ENCODE data around the gene GSK3B.

The GSK3B gene

GRCh38 chr3:119934249-119934648 is 160.0 kb downstream of the GSK3B start:
- Mint-ChIP-seq H3K9me3 (no peaks in the 10 kb centered on the region), H3K27me3 (ENCODE audit: low read depth) (no peaks in the 10 kb centered on the region), H3K36me3 (ENCODE audit: low read depth) (no peaks in the 10 kb centered on the region), H3K4me1 (ENCODE audit: low read depth) (peaks cover 16% of the 10 kb centered on the region), H3K4me3 (no peak overlapping the region), H3K27ac (no peak overlapping the region)

GRCh38 chr3:119933207-119933606 is 161.0 kb downstream of the GSK3B start:
- Mint-ChIP-seq H3K9me3 (no peaks in the 10 kb centered on the region), H3K4me3 (no peak overlapping the region), H3K4me1 (ENCODE audit: low read depth) (peaks cover 16% of the 10 kb centered on the region), H3K27ac (no peak overlapping the region), H3K27me3 (ENCODE audit: low read depth) (no peaks in the 10 kb centered on the region), H3K36me3 (ENCODE audit: low read depth) (no peaks in the 10 kb centered on the region)

- no peaks in the 10 kb centered on the region for H3K9me3 Mint-ChIP-seq
- H3K27ac Mint-ChIP-seq, result no peak overlapping the region
- no peaks in the 10 kb centered on the region for H3K36me3 Mint-ChIP-seq (ENCODE audit: low read depth)
- H3K27me3 Mint-ChIP-seq (ENCODE audit: low read depth), result no peaks in the 10 kb centered on the region
- H3K4me1 Mint-ChIP-seq (ENCODE audit: low read depth), result no peaks in the 10 kb centered on the region
- no peak overlapping the region for H3K4me3 Mint-ChIP-seq
Measured at GRCh38 chr3:119930286-119930685, 164.0 kb downstream of the GSK3B start.

- H3K36me3 Mint-ChIP-seq (ENCODE audit: low read depth), result no peaks in the 10 kb centered on the region
- H3K27me3 Mint-ChIP-seq (ENCODE audit: low read depth), result no peaks in the 10 kb centered on the region
- no peaks in the 10 kb centered on the region for H3K9me3 Mint-ChIP-seq
- H3K27ac Mint-ChIP-seq, result no peak overlapping the region
- H3K4me3 Mint-ChIP-seq, result no peak overlapping the region
- H3K4me1 Mint-ChIP-seq (ENCODE audit: low read depth), result peaks cover 3% of the 10 kb centered on the region
Measured at GRCh38 chr3:119927190-119927589, 167.1 kb downstream of the GSK3B start.

GRCh38 chr3:119924111-119925094 is 169.8 kb downstream of the GSK3B start:
- Mint-ChIP-seq H3K27ac (no peak overlapping the region), H3K4me3 (no peak overlapping the region), H3K9me3 (no peaks in the 10 kb centered on the region), H3K27me3 (ENCODE audit: low read depth) (no peaks in the 10 kb centered on the region), H3K36me3 (ENCODE audit: low read depth) (peaks cover 10% of the 10 kb centered on the region), H3K4me1 (ENCODE audit: low read depth) (peaks cover 7% of the 10 kb centered on the region)

- Mint-ChIP-seq H3K27ac (no peak overlapping the region), H3K36me3 (ENCODE audit: low read depth) (peaks cover 21% of the 10 kb centered on the region), H3K4me3 (no peak overlapping the region), H3K4me1 (ENCODE audit: low read depth) (peaks cover 10% of the 10 kb centered on the region), H3K27me3 (ENCODE audit: low read depth) (no peaks in the 10 kb centered on the region), H3K9me3 (no peaks in the 10 kb centered on the region)
Measured at GRCh38 chr3:119918992-119919933, 175.0 kb downstream of the GSK3B start.

- Mint-ChIP-seq H3K36me3 (ENCODE audit: low read depth) (peaks cover 29% of the 10 kb centered on the region), H3K9me3 (no peaks in the 10 kb centered on the region), H3K4me1 (ENCODE audit: low read depth) (peaks cover 20% of the 10 kb centered on the region), H3K4me3 (no peak overlapping the region), H3K27me3 (ENCODE audit: low read depth) (no peaks in the 10 kb centered on the region), H3K27ac (no peak overlapping the region)
Measured at GRCh38 chr3:119913021-119913420, 181.2 kb downstream of the GSK3B start.

- Mint-ChIP-seq H3K27me3 (ENCODE audit: low read depth) (no peaks in the 10 kb centered on the region), H3K36me3 (ENCODE audit: low read depth) (peaks cover 29% of the 10 kb centered on the region), H3K4me3 (no peak overlapping the region), H3K9me3 (no peaks in the 10 kb centered on the region), H3K4me1 (ENCODE audit: low read depth) (peaks cover 20% of the 10 kb centered on the region), H3K27ac (peak overlapping the region; percentile 3)
Measured at GRCh38 chr3:119912220-119912619, 182.0 kb downstream of the GSK3B start.

- Mint-ChIP-seq H3K4me3 (peak overlapping the region; percentile 40), H3K4me1 (ENCODE audit: low read depth) (peaks cover 20% of the 10 kb centered on the region), H3K27me3 (ENCODE audit: low read depth) (no peaks in the 10 kb centered on the region), H3K27ac (peak overlapping the region; percentile 3), H3K36me3 (ENCODE audit: low read depth) (peaks cover 29% of the 10 kb centered on the region), H3K9me3 (no peaks in the 10 kb centered on the region)
Measured at GRCh38 chr3:119911748-119912147, 182.5 kb downstream of the GSK3B start.

GRCh38 chr3:119902061-119902460 is 192.2 kb downstream of the GSK3B start:
- Mint-ChIP-seq H3K36me3 (ENCODE audit: low read depth) (peaks cover 9% of the 10 kb centered on the region), H3K27ac (no peak overlapping the region), H3K9me3 (no peaks in the 10 kb centered on the region), H3K4me3 (no peak overlapping the region), H3K27me3 (ENCODE audit: low read depth) (no peaks in the 10 kb centered on the region), H3K4me1 (ENCODE audit: low read depth) (no peaks in the 10 kb centered on the region)

- no peaks in the 10 kb centered on the region for H3K4me1 Mint-ChIP-seq (ENCODE audit: low read depth)
- H3K27me3 Mint-ChIP-seq (ENCODE audit: low read depth), result no peaks in the 10 kb centered on the region
- no peak overlapping the region for H3K27ac Mint-ChIP-seq
- no peaks in the 10 kb centered on the region for H3K9me3 Mint-ChIP-seq
- peaks cover 9% of the 10 kb centered on the region for H3K36me3 Mint-ChIP-seq (ENCODE audit: low read depth)
- no peak overlapping the region for H3K4me3 Mint-ChIP-seq
Measured at GRCh38 chr3:119901148-119901547, 193.1 kb downstream of the GSK3B start.

GRCh38 chr3:119899192-119899511 is 195.1 kb downstream of the GSK3B start:
- H3K27ac Mint-ChIP-seq, result no peak overlapping the region
- H3K9me3 Mint-ChIP-seq, result no peaks in the 10 kb centered on the region

GRCh38 chr3:119898478-119899191 is 195.6 kb downstream of the GSK3B start:
- H3K27ac Mint-ChIP-seq, result no peak overlapping the region
- H3K4me3 Mint-ChIP-seq, result no peak overlapping the region
- H3K9me3 Mint-ChIP-seq, result no peaks in the 10 kb centered on the region
- H3K4me1 Mint-ChIP-seq (ENCODE audit: low read depth), result no peaks in the 10 kb centered on the region
- H3K36me3 Mint-ChIP-seq (ENCODE audit: low read depth), result peaks cover 6% of the 10 kb centered on the region
- no peaks in the 10 kb centered on the region for H3K27me3 Mint-ChIP-seq (ENCODE audit: low read depth)

More at GRCh38 chr3:119899192-119899511, 195.1 kb downstream of the GSK3B start:
- Mint-ChIP-seq H3K36me3 (ENCODE audit: low read depth) (peaks cover 6% of the 10 kb centered on the region), H3K4me1 (ENCODE audit: low read depth) (no peaks in the 10 kb centered on the region), H3K4me3 (no peak overlapping the region), H3K27me3 (ENCODE audit: low read depth) (no peaks in the 10 kb centered on the region)

- Mint-ChIP-seq H3K4me1 (ENCODE audit: low read depth) (peaks cover 8% of the 10 kb centered on the region), H3K27ac (no peak overlapping the region), H3K9me3 (peaks cover 4% of the 10 kb centered on the region), H3K4me3 (no peak overlapping the region), H3K27me3 (ENCODE audit: low read depth) (no peaks in the 10 kb centered on the region), H3K36me3 (ENCODE audit: low read depth) (peaks cover 6% of the 10 kb centered on the region)
Measured at GRCh38 chr3:119894195-119894594, 200.1 kb downstream of the GSK3B start.
